HG02798 (cell line): ENCODE measurements around the gene L3MBTL2.
"Not testable (repeated sequence)": the region's sequence is repeated elsewhere in the genome, so short reads cannot be mapped to it uniquely, and the experiment has no call there.

Source experiments
- ATAC-seq: cut with Tn5 transposase; IDR thresholded peaks from one replicate; pipeline ENCODE4 v1.9.1; 2021; ENCODE audit warnings: mild to moderate bottlenecking; ENCODE audit not compliant: unreplicated experiment, poor library complexity

L3MBTL2 gene

GRCh38 chr22:41204992-41205900 is at the start of gene L3MBTL2:
Gene L3MBTL2 (plus strand): TSS chr22:41205312. CDS start chr22:41205363, 51 bp downstream.
- ATAC-seq = peak; percentile 98

DNA sequence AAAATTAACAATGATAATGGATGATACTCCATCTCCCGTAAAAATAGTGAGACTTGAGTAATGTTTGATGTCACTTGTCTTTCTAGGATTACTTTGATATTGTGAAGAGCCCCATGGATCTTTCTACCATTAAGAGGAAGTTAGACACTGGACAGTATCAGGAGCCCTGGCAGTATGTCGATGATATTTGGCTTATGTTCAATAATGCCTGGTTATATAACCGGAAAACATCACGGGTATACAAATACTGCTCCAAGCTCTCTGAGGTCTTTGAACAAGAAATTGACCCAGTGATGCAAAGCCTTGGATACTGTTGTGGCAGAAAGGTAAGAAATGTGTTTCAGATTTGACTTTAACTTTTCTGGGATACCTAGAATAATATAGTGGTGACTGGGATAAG is 48.0 kb upstream of the L3MBTL2 start:
- no peak for ATAC-seq

GRCh38 chr22:41169157-41169556 is 36.0 kb upstream of the L3MBTL2 start:
- no peak for ATAC-seq

DNA sequence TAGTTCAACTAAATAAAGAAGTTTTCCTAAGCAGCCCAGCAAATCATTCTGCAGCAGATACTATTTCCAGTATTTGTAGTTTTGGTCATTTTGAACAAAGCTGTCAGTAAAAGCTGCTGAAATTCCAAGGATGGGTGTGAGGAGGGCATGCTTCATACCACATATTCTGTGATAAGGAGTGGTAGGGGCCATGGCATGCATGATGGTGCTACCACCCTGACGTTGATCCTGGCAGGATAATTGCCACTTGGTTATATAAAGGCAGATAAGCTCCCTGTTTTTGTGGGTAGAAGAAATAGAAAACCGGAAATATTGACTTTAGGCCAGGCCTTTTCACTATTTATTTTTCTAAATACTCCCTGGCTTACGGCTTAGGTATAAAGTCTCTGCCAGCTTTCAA is 33.1 kb upstream of the L3MBTL2 start:
- no peak for ATAC-seq

GRCh38 chr22:41175546-41175945 is 29.6 kb upstream of the L3MBTL2 start:
- no peak for ATAC-seq

DNA sequence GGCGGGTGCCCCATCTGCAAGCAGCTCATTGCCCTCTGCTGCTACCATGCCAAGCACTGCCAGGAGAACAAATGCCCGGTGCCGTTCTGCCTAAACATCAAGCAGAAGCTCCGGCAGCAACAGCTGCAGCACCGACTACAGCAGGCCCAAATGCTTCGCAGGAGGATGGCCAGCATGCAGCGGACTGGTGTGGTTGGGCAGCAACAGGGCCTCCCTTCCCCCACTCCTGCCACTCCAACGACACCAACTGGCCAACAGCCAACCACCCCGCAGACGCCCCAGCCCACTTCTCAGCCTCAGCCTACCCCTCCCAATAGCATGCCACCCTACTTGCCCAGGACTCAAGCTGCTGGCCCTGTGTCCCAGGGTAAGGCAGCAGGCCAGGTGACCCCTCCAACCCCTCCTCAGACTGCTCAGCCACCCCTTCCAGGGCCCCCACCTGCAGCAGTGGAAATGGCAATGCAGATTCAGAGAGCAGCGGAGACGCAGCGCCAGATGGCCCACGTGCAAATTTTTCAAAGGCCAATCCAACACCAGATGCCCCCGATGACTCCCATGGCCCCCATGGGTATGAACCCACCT is 28.0 kb upstream of the L3MBTL2 start:
- ATAC-seq = no peak

GRCh38 chr22:41177622-41178424 is 27.3 kb upstream of the L3MBTL2 start:
- ATAC-seq = no peak

DNA sequence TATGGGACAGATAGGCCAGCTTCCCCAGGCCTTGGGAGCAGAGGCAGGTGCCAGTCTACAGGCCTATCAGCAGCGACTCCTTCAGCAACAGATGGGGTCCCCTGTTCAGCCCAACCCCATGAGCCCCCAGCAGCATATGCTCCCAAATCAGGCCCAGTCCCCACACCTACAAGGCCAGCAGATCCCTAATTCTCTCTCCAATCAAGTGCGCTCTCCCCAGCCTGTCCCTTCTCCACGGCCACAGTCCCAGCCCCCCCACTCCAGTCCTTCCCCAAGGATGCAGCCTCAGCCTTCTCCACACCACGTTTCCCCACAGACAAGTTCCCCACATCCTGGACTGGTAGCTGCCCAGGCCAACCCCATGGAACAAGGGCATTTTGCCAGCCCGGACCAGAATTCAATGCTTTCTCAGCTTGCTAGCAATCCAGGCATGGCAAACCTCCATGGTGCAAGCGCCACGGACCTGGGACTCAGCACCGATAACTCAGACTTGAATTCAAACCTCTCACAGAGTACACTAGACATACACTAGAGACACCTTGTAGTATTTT is 26.6 kb upstream of the L3MBTL2 start:
- no peak for ATAC-seq

- ATAC-seq = not testable (repeated sequence)
Measured at GRCh38 chr22:41180362-41180761, 24.8 kb upstream of the L3MBTL2 start.

DNA sequence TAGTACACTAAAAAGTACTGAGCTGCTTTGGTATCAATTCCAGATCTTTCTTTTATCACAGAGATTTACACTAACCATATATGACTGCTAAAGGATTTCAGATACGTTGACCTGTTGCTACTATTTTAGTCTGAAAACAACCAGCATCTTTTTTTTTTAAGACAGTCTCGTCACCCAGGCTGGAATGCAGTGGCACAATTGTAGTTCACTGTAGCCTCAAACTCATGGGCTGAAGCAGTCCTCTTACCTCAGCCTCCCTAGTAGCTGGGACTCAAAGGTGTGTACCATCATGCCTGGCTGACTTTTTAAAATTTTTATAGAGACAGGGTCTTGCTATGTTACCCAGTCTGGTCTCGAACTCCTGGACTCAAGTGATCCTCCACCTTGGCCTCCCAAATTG is 24.2 kb upstream of the L3MBTL2 start:
- ATAC-seq = no peak

- ATAC-seq = no peak
Measured at GRCh38 chr22:41181349-41182241, 23.5 kb upstream of the L3MBTL2 start.

DNA sequence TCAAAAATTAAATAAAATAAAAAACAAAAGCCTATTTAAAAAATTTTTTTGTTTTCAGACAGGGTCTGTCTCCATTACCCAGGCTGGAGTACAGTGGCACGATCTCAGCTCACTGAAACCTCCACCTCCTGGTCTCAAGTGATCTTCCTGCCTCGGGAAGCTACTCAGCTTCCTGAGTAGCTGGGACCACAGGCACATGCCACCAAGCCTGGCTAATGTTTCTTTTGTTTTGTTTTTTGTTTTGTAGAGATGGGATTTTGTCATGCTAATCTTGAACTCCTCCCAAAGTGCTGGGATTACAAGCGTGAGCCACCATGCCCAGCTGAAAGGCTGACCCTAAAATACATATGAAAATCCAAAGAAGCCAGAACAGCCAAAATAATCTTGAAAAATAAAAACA is 20.4 kb upstream of the L3MBTL2 start:
- no peak for ATAC-seq

DNA sequence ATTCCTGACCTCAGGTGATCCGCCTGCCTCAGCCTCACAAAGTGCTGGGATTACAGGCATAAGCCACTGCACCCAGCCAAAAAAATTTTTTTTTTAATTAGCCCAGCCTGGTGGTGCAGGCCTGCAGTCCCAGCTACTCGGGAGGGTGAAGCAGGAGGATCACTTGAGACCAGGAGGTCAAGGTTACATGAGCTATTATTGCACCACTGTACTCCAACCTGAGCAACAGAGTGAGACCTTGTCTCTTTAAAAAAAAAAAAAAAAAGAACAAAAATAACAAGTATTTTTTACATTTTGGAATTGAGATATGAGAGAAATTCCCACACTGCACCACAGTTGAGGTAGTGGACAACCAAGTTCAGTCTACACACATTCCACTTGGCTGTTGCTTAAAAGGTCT is 13.6 kb upstream of the L3MBTL2 start:
- ATAC-seq = no peak

- no peak for ATAC-seq
Measured at GRCh38 chr22:41193829-41194228, 11.3 kb upstream of the L3MBTL2 start.

DNA sequence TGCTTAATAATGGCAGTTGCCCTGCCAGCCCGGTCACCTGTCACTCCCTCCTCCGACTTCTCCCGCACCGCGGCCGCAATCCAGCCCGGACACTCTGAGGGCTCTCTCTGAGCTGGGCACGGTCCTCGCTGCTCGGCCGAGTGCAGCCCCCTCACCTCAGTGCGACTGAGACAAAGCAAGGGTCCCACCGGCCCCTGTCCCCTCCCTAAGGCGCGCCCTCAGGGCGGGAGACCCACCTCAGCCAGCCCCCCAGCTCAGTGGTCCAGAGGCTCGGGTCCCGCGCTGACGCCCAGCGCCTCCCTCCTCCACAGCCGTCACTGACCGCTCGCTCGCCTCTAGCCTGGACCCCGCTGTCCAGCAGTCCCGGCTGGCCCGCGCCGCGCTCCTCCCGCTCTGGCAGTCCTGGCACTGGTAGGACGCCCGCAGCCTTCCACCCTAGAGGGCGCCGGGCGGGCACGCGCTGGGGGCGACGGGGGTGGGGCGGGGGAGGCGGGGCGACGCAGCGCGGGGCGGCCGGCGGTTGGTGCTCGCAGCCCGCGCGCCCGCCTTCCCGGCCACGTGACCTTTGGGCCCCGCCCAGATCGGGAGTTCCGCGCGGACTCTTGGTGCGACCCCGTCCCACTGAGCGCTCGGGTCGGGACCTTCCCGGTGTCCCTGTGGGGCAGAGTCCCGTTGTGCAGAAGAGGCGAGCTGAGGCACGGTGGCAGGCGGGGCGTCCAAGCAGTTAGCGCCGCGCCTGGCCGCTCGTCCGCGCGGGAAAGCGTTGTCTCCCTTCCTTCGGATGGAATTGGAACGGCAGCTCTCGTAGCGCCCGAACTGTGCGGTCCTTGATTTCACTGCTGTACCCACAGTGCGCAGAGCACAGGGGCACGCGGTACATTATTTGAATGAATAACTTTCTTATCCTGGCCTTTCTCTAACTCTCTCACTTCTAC is 7.8 kb upstream of the L3MBTL2 start:
- ATAC-seq = peak; percentile 90

DNA sequence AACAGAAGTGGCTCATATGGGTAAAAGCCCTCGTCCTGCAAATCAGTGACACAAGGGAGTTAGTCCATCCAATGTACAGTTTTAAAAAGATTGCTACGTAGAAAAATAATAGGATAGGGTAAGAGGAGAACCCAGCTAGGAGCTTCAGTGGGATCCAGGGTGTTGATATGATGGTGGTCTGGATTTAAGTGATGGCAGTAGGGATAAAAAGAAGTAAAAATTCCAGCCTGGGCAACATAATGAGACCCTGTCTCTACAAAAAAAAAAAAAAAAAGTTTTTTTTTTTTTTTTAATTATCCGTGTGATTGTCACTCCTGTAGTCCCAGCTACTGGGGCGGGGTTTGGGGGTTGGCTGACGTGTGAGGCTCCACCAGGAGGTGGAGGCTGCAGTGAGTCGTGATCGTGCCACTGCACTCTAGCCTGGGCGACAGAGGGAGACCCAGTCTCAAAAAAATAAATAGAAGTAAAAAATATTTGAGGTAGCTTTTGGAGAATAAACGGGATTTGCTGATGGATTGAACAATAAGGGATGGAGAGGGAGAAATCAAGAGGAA is 7.0 kb upstream of the L3MBTL2 start:
- ATAC-seq = no peak

- no peak for ATAC-seq
Measured at GRCh38 chr22:41201141-41201540, 4.0 kb upstream of the L3MBTL2 start.

DNA sequence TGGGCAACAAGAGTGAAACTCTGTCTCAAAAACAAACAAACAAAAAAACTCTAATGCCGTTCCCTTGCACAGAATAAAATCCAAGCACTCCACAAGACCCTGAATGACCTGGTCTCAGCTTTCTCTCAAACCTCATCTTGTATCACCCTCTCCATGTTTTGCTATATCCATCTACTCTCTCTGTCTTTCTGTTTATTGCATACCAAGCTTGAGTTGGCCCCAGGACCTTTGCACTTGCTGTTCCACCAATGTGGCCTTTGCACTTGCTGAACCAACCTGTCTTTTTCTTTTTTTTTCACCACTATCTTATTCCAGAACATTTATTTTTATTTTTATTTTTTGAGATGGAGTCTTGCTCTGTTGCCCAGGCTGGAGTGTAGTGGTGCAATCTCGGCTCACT is 2.0 kb upstream of the L3MBTL2 start:
- no peak for ATAC-seq
